DOHH2 (cell line): ENCODE data around the gene SEPHS1.

Source experiments
- H3F3A ChIP-seq: fragments of 200-600 bp; sonication (generic), shearing (Covaris generic); 2 replicates; pipeline ENCODE4 v1.6.0; 2016; ENCODE audit warnings: antibody characterized with exemption, mild to moderate bottlenecking; ENCODE audit not compliant: control insufficient read depth, insufficient read depth
- H3K27ac ChIP-seq: fragments of 200-600 bp; sonication (generic); 2 replicates; pipeline ENCODE4 v1.5.1; 2014; ENCODE audit warnings: low read depth, mild to moderate bottlenecking, low read length, moderate library complexity
- H3K27me3 ChIP-seq: fragments of 200-600 bp; sonication (generic); 2 replicates; pipeline ENCODE4 v1.6.1; 2014; ENCODE audit warnings: mild to moderate bottlenecking, low read length, mixed read lengths; ENCODE audit not compliant: control insufficient read depth
- H3K36me3 ChIP-seq: fragments of 200-600 bp; sonication (generic); 2 replicates; pipeline ENCODE4 v1.6.1; 2014; ENCODE audit warnings: mild to moderate bottlenecking, low read length, moderate library complexity, mixed read lengths; ENCODE audit not compliant: control insufficient read depth
- H3K4me1 ChIP-seq: fragments of 200-600 bp; sonication (generic); 2 replicates; pipeline ENCODE4 v1.6.1; 2014; ENCODE audit warnings: mild to moderate bottlenecking, low read length, mixed read lengths; ENCODE audit not compliant: control insufficient read depth
- H3K4me2 ChIP-seq: fragments of 200-600 bp; sonication (generic); 2 replicates; pipeline ENCODE4 v1.6.0; 2014; ENCODE audit warnings: mild to moderate bottlenecking, low read length, moderate library complexity
- H3K4me3 ChIP-seq: fragments of 200-600 bp; sonication (generic); 2 replicates; pipeline ENCODE4 v1.5.1; 2014; ENCODE audit warnings: mild to moderate bottlenecking, low read length, mixed read lengths
- H3K79me2 ChIP-seq: fragments of 200-600 bp; sonication (generic); 2 replicates; pipeline ENCODE4 v1.6.1; 2014; ENCODE audit warnings: mild to moderate bottlenecking, low read length, mixed read lengths; ENCODE audit not compliant: control insufficient read depth
- H3K9me2 ChIP-seq: fragments of 200-600 bp; sonication (generic); replicated peaks from 2 replicates; pipeline ENCODE4 v1.6.1; 2014; ENCODE audit warnings: mild to moderate bottlenecking, low read length, mixed read lengths; ENCODE audit not compliant: control insufficient read depth
- H3K9me3 ChIP-seq: fragments of 200-600 bp; sonication (generic); 2 replicates; pipeline ENCODE4 v1.6.1; 2014; ENCODE audit warnings: antibody characterized with exemption, low read length, mixed read lengths; ENCODE audit not compliant: control insufficient read depth, insufficient read depth
- H4K20me1 ChIP-seq: fragments of 200-600 bp; sonication (generic); 2 replicates; pipeline ENCODE4 v1.6.0; 2014; ENCODE audit warnings: low read depth, mild to moderate bottlenecking, antibody characterized with exemption, low read length, moderate library complexity; ENCODE audit not compliant: control insufficient read depth, insufficient read depth
- CTCF ChIP-seq: fragments of 200-600 bp; sonication (generic); IDR thresholded peaks from one replicate; pipeline ENCODE4 v1.5.1; 2014; ENCODE audit warnings: antibody characterized with exemption, mild to moderate bottlenecking, low read depth, low read length; ENCODE audit not compliant: poor library complexity, severe bottlenecking
- EZH2phosphoT487 ChIP-seq: fragments of 200-600 bp; sonication (generic); IDR thresholded peaks from 2 replicates; pipeline ENCODE4 v1.6.1; 2017; ENCODE audit warnings: borderline replicate concordance, mild to moderate bottlenecking, antibody characterized with exemption, low read length, moderate library complexity, mixed read lengths

The SEPHS1 gene

GRCh38 chr10:13317474-13317873 is 30.6 kb downstream of the SEPHS1 start:
- Histone ChIP-seq H3K36me3 (peaks cover 25% of the 10 kb centered on the region), H3K27ac (no peak overlapping the region), H3K4me3 (no peak overlapping the region), H3K9me3 (no peaks in the 10 kb centered on the region), H3K79me2 (no peaks in the 10 kb centered on the region), H3K4me1 (no peaks in the 10 kb centered on the region), H3K4me2 (no peak overlapping the region), H3F3A (no peaks in the 10 kb centered on the region; the same call in 1 of the 2 replicates), H4K20me1 (no peaks in the 10 kb centered on the region), H3K27me3 (no peaks in the 10 kb centered on the region), H3K9me2 (no peaks in the 10 kb centered on the region)
- no peak for TF ChIP-seq EZH2phosphoT487
- TF ChIP-seq CTCF, result no peak

- Histone ChIP-seq H3K4me3 (no peak overlapping the region), H3K79me2 (no peaks in the 10 kb centered on the region), H3K9me3 (no peaks in the 10 kb centered on the region), H3K27ac (no peak overlapping the region), H3K4me1 (no peaks in the 10 kb centered on the region), H3K4me2 (no peak overlapping the region), H3K36me3 (peaks cover 20% of the 10 kb centered on the region), H3K27me3 (no peaks in the 10 kb centered on the region), H4K20me1 (no peaks in the 10 kb centered on the region), H3F3A (no peaks in the 10 kb centered on the region; the same call in 1 of the 2 replicates), H3K9me2 (no peaks in the 10 kb centered on the region)
- TF ChIP-seq CTCF (no peak), EZH2phosphoT487 (no peak)
Observed at GRCh38 chr10:13316635-13317311, 31.3 kb downstream of the SEPHS1 start.

- H3F3A ChIP-seq, result no peaks in the 10 kb centered on the region; the same call in 1 of the 2 replicates
- peaks cover 15% of the 10 kb centered on the region for H3K36me3 ChIP-seq
- no peaks in the 10 kb centered on the region for H3K9me2 ChIP-seq
- H3K27me3 ChIP-seq, result no peaks in the 10 kb centered on the region
- no peak overlapping the region for H3K4me3 ChIP-seq
- no peak for TF ChIP-seq CTCF
- no peak for TF ChIP-seq EZH2phosphoT487
- H3K27ac ChIP-seq, result no peak overlapping the region
- no peaks in the 10 kb centered on the region for H3K9me3 ChIP-seq
- no peaks in the 10 kb centered on the region for H4K20me1 ChIP-seq
- no peaks in the 10 kb centered on the region for H3K79me2 ChIP-seq
- no peaks in the 10 kb centered on the region for H3K4me1 ChIP-seq
- no peak overlapping the region for H3K4me2 ChIP-seq
Observed at GRCh38 chr10:13315361-13315760, 32.7 kb downstream of the SEPHS1 start.
